Mucosa of descending colon (tissue), 3 donors: ENCODE results near the gene TIMM17B. TPM values are rescaled to one million over a fixed set of nuclear protein-coding genes. Genes with fewer than 3 reads are reported as not detected.

ENCODE experiments used
- ATAC-seq: fragments of 200-7000 bp; cut with Tn5 transposase; one replicate; pipeline ENCODE4 v1.9.1; 2020; ENCODE audit warnings: mild to moderate bottlenecking, moderate library complexity
- DNase-seq, 3 donors: peaks; one replicate each; pipeline ENCODE4 v3.0.0-alpha.2; 2020
- H3K36me3 ChIP-seq: fragments of 200-600 bp; one replicate; pipeline ENCODE4 v1.8.0; 2021; ENCODE audit warnings: low read depth, mild to moderate bottlenecking
- H3K4me1 ChIP-seq: fragments of 200-600 bp; one replicate; pipeline ENCODE4 v1.8.0; 2021; ENCODE audit warnings: low read depth, mild to moderate bottlenecking
- H3K4me3 ChIP-seq: fragments of 200-600 bp; one replicate; pipeline ENCODE4 v1.8.0; 2021; ENCODE audit warnings: mild to moderate bottlenecking
- H3K9me3 ChIP-seq: fragments of 200-600 bp; one replicate; pipeline ENCODE4 v1.8.0; 2021; ENCODE audit warnings: mild to moderate bottlenecking
- intact Hi-C, 2 donors: fragments of 100-400 bp; cut with DNase I in 1 of 2; cut with micrococcal nuclease in 1 of 2; formaldehyde crosslinking; loops; one replicate each; pipeline versions ENCODE4 v1.11.0 to v1.11.1; 2022; cut with DNase I, micrococcal nuclease
- long read RNA-seq, 2 donors: library from polyadenylated mRNA; unstranded; transcript quantifications; one replicate each; pipeline ENCODE4 v2.0.0, GENCODE V29; 2019 to 2021
- total RNA-seq, 3 donors: library from RNA; stranded (reverse); fragmentation: NEBNext Ultra II Directional in 2 of 3; extraction: Animal tissue kit (Norgen Biotek cat#: 25700) in 2 of 3; gene quantifications; one replicate each; pipeline versions ENCODE4 v1.2.1 to v1.2.4, GENCODE V29; 2021 to 2023
- TF ChIP-seq, protein P1 (sequence below): fragments of 200-600 bp; IDR thresholded peaks from one replicate; pipeline ENCODE4 v1.8.0; 2022; ENCODE audit warnings: antibody characterized with exemption, mild to moderate bottlenecking
- donor health status: DM: no; HTN: no; CAD: no; lungs with moderate emphysema.
- donor health status: DM: no; HTN: no; CAD: no.
- donor health status: DM: no; HTN: yes; CAD: no.

TIMM17B gene
- total RNA-seq = 10 to 100 TPM; 43.4 to 49.0 (median 46.0) TPM
- long read RNA-seq, donor 1, partial matches to known transcripts = 40 of 46 reads
- long read RNA-seq, donor 1, other reads (novel, unspliced or antisense) = 3 of 46 reads
- long read RNA-seq, donor 2, partial matches to known transcripts = 37 of 45 reads
- long read RNA-seq, donor 2, other reads (novel, unspliced or antisense) = 2 of 45 reads

DNA sequence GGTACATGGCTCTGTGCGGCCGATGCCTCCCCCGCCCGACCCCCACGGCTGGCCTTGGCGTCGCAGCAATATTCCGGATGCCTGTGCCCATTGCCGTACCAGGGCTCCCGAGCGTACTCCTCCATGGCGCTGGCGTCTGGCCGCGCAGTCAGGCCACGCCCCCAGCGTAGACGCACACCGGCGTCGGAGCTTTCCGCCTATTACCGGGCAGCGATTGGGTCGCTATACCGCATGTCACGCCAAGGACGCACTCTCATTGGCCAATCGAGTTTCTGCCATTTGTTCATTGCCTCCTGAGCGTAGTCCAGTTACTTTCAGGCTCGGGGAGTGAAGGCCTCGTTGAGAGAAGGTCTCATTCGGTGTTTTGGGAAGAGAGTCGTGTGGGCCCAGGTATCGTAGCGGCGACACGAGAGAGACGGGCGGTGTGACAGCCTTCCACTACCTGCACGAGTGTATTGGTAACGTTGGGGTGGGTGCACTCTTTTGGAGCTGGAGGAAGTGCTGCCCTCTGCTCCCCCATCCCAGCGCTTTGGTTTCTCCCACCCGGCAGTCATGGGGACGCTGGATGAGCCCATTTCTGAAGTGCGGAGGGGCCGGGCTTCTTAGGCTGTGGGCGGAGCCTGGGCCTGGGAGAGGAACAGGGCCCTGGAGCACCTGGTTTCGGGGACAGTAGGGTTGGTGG, at the start of gene TIMM17B, which contains the start of gene PQBP1:
Gene TIMM17B, minus strand, starts transcription at position 144 of the 682 bp plus-strand sequence. Its CDS starts 19 bp downstream, at position 125.
Gene PQBP1, plus strand, starts transcription at position 306 of the 682 bp plus-strand sequence. CDS start 580 bp downstream, outside the sequence.
- ATAC-seq = peak; percentile 95
- Histone ChIP-seq H3K4me3 (peak within 1 kb of the TSS; percentile 32), H3K9me3 (no peaks in the 10 kb centered on the region), H3K36me3 (no peaks in the 10 kb centered on the region), H3K4me1 (peaks cover 7% of the 10 kb centered on the region)
- intact Hi-C loops = no loop called here
- peak; percentile 88 to 93 (median 91) for DNase-seq
- TF ChIP-seq, protein P1, sequence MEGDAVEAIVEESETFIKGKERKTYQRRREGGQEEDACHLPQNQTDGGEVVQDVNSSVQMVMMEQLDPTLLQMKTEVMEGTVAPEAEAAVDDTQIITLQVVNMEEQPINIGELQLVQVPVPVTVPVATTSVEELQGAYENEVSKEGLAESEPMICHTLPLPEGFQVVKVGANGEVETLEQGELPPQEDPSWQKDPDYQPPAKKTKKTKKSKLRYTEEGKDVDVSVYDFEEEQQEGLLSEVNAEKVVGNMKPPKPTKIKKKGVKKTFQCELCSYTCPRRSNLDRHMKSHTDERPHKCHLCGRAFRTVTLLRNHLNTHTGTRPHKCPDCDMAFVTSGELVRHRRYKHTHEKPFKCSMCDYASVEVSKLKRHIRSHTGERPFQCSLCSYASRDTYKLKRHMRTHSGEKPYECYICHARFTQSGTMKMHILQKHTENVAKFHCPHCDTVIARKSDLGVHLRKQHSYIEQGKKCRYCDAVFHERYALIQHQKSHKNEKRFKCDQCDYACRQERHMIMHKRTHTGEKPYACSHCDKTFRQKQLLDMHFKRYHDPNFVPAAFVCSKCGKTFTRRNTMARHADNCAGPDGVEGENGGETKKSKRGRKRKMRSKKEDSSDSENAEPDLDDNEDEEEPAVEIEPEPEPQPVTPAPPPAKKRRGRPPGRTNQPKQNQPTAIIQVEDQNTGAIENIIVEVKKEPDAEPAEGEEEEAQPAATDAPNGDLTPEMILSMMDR = no peak

DNA sequence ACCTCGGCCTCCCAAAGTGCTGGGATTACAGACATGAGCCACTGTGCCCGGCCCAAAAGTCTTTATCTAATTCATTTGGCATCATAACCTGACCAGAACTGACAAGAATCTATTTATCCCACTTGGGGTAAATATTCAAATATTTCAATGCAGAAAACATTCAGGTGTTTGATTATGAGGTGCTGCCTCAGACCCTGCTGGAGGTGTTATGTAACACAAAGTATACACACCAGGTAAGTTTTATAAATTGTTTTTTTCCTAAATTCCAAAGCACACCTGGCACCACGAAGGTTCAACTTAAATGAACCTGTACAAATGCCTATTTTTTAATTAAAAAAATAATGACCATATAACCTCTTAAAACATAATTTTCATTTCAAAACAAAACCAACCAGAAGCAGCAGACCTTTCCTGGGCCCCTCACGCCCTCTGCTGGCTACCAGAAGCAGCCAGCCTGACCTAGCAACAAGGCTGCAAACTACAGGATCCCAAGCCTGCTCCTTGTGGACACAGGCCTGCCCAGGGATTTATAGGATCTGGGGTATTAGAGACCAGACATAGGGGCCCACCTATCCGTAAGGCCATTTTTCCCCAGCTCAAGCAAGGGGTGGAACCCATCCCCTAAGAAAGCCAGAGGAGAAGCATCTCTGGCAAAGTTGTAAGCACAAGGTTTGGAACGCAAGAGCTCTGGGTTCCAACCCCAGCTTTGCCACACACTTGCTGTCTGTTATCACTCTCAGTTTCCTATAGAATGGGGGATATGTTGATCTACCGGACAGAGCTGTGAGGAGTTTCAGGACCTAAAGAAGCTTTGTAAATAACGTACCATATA, 48.2 kb upstream of the TIMM17B start:
- ATAC-seq = peak; percentile 81
- Histone ChIP-seq H3K4me3 (no peak overlapping the region), H3K4me1 (no peaks in the 10 kb centered on the region), H3K36me3 (no peaks in the 10 kb centered on the region), H3K9me3 (no peaks in the 10 kb centered on the region)
- peak in 2 of 3 donors; percentile 49 to 58 for DNase-seq
- intact Hi-C loops = no loop called here
- TF ChIP-seq, protein P1 = peak; percentile 59

DNA sequence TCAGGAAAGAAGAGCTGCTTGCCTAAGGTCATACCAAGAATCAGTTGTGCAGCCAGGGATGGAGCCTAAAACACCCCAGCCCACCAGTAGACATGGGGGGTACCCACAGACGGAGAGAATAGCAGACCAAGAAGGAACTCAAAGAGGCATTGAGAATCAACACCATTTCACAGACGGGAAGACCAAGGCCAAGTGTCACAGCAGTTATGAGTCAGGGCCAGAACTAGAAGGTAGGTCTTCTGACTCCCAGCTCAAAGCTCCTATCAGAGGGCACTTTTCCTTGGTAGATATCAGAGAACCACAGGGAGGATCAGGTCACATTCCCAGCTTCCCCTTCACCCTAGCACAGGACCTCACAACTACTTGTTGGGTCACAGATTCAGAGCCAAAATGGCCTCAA, 45.3 kb upstream of the TIMM17B start:
- intact Hi-C loops = no loop called here
- Histone ChIP-seq H3K4me3 (no peak overlapping the region), H3K36me3 (no peaks in the 10 kb centered on the region), H3K4me1 (no peaks in the 10 kb centered on the region), H3K9me3 (no peaks in the 10 kb centered on the region)
- ATAC-seq (no peak), DNase-seq (no peak)
- TF ChIP-seq, protein P1 = no peak

DNA sequence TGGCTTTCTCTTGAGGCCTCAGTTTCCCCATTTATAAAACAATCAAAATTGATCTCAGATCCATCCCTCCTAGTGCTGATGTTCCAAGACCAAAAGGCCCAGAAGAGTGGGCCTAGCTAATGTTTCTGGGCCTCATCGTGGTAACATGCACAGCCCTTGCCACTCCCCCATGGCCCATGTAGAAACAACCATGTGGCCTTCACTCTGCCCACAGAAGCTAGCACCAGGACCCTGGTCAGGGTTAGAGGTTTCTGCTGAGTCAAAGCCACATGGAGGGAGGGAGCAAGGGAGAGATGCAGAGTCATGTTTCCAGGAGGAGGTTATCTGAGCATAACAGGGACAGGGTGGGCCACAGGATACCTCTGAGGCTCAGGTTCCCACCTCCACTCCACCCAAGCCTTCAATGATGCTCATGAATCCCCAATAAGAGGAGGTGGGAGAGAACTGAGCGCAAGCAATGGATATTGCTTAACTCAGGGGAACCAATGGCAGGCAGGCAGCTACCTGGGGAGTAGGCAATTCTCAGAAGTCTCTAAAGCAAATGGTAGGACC, 42.9 kb upstream of the TIMM17B start:
- TF ChIP-seq, protein P1 = no peak
- Histone ChIP-seq H3K4me1 (no peaks in the 10 kb centered on the region), H3K9me3 (no peaks in the 10 kb centered on the region), H3K4me3 (no peak overlapping the region), H3K36me3 (no peaks in the 10 kb centered on the region)
- ATAC-seq (no peak), DNase-seq (no peak)
- intact Hi-C loops = no loop called here

DNA sequence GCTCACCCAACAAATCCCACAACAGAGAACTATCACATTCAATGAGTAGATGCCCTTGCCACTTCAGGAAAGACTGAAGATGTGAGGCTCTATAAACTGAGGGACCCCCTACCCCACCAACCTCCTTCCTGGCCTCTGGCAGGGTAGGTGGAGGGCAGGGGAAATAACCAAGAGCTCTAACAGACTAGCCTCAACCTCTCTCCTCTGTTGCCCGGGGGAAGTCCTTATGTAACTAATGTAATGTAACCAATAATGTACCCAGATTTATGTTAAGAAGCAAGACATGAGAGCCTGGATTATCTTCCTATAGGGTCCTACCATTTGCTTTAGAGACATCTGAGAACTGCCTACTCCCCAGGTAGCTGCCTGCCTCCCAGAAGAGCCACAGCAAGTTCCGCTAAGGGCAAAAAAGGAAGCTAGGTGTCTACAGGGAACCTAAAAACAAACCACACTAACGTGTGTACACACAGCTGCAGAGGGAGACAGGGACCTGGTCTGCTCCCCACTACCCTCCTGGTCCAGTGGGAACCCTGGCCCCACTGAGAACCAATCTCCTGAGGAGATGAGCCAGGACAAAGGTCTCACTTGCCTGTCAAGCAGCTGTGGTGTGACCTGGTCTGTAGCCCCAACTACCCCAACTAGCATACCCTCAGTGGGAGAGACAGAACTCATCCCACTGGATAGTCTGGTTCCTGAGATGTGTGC, 42.1 kb upstream of the TIMM17B start:
- peak; percentile 27 for ATAC-seq

More for the DNA sequence above, 42.1 kb upstream of the TIMM17B start:
- Histone ChIP-seq H3K4me3 (no peak overlapping the region), H3K36me3 (no peaks in the 10 kb centered on the region), H3K4me1 (no peaks in the 10 kb centered on the region), H3K9me3 (no peaks in the 10 kb centered on the region)
- no peak for DNase-seq
- intact Hi-C loops = no loop called here
- TF ChIP-seq, protein P1 = no peak
